HL-60 (cell line): ENCODE data around the gene SNX7.

Source experiments
- DNase-seq, 2 experiments: peaks; one replicate each; pipeline ENCODE4 v3.0.0-alpha.2; 2010 to 2020; ENCODE audit warnings: low read depth in 1 of 2, low spot score in 1 of 2
- H3K27ac ChIP-seq: fragments of 250-450 bp; sonication (Bioruptor Pico); replicated peaks from 2 replicates; pipeline ENCODE4 v1.5.1; 2020; ENCODE audit warnings: mild to moderate bottlenecking, moderate library complexity
- H3K27me3 ChIP-seq: fragments of 250-450 bp; sonication (Bioruptor Pico); 2 replicates; pipeline ENCODE4 v1.5.1; 2021; ENCODE audit warnings: mild to moderate bottlenecking, moderate library complexity; ENCODE audit not compliant: insufficient read depth, poor library complexity, severe bottlenecking
- H3K4me3 ChIP-seq: replicated peaks from 2 replicates; pipeline ENCODE4 v1.5.1; 2011; ENCODE audit warnings: mild to moderate bottlenecking, control low read depth, low read length; ENCODE audit not compliant: insufficient read depth
- CTCF ChIP-seq: IDR thresholded peaks from one replicate; pipeline ENCODE4 v1.5.1; 2011; ENCODE audit warnings: low read length, control low read depth, inconsistent platforms; ENCODE audit not compliant: insufficient read depth
- GABPA ChIP-seq: IDR thresholded peaks from 2 replicates; pipeline ENCODE4 v1.6.1; 2012; ENCODE audit warnings: low read depth
- POLR2AphosphoS5 ChIP-seq: IDR thresholded peaks from 2 replicates; pipeline ENCODE4 v1.6.1; 2012; ENCODE audit warnings: low read depth
- REST ChIP-seq: IDR thresholded peaks from 2 replicates; pipeline ENCODE4 v1.6.1; 2012; ENCODE audit warnings: low read depth; ENCODE audit not compliant: insufficient replicate concordance
- SPI1 ChIP-seq: IDR thresholded peaks from 2 replicates; pipeline ENCODE4 v1.6.1; 2012; ENCODE audit warnings: low read depth, mild to moderate bottlenecking, borderline replicate concordance

The SNX7 gene

GRCh38 chr1:98793136-98793535, 131.6 kb downstream of the SNX7 start:
- Histone ChIP-seq H3K4me3 (no peak overlapping the region), H3K27me3 (peaks cover 3% of the 10 kb centered on the region), H3K27ac (no peak overlapping the region)
- no peak for TF ChIP-seq REST
- TF ChIP-seq POLR2AphosphoS5 = no peak
- no peak for TF ChIP-seq CTCF
- no peak for TF ChIP-seq SPI1
- TF ChIP-seq GABPA = no peak
- DNase-seq = no peak

GRCh38 chr1:98794196-98794886, 132.8 kb downstream of the SNX7 start:
- peak; percentile 72 for TF ChIP-seq CTCF
- no peak for TF ChIP-seq SPI1
- DNase-seq = peak; percentile 17 to 67
- H3K27me3 ChIP-seq = peaks cover 3% of the 10 kb centered on the region
- H3K27ac ChIP-seq = no peak overlapping the region
- H3K4me3 ChIP-seq = no peak overlapping the region

- no peak for DNase-seq
- TF ChIP-seq REST (no peak), GABPA (no peak), POLR2AphosphoS5 (no peak), SPI1 (no peak), CTCF (no peak)
- H3K27ac ChIP-seq = no peak overlapping the region
- H3K4me3 ChIP-seq = no peak overlapping the region
- peaks cover 3% of the 10 kb centered on the region for H3K27me3 ChIP-seq
Observed at GRCh38 chr1:98796049-98796448, 134.5 kb downstream of the SNX7 start.

- no peak for DNase-seq
- no peak overlapping the region for H3K4me3 ChIP-seq
- no peak overlapping the region for H3K27ac ChIP-seq
- peaks cover 3% of the 10 kb centered on the region for H3K27me3 ChIP-seq
- TF ChIP-seq POLR2AphosphoS5 = no peak
- no peak for TF ChIP-seq SPI1
- TF ChIP-seq GABPA = no peak
Observed at GRCh38 chr1:98797506-98797905, 136.0 kb downstream of the SNX7 start.
